Liver (tissue), 3 donors: Measurements from ENCODE around the gene ORM2.

ENCODE experiments used
- EGR1 ChIP-seq, 2 donors: IDR thresholded peaks; 2 replicates each; pipeline ENCODE4 v1.6.1; 2016 to 2018; ENCODE audit warnings: antibody characterized with exemption in 2 of 2, low read depth in 2 of 2
- HNF4G ChIP-seq: IDR thresholded peaks from 2 replicates; pipeline ENCODE4 v1.6.1; 2016; ENCODE audit warnings: antibody characterized with exemption
- RAD21 ChIP-seq, 2 donors: IDR thresholded peaks; 2 replicates each; pipeline ENCODE4 v1.6.1; 2016; ENCODE audit warnings: antibody characterized with exemption in 2 of 2, mild to moderate bottlenecking in 2 of 2
- REST ChIP-seq: IDR thresholded peaks from 2 replicates; pipeline ENCODE4 v1.6.1; 2016; ENCODE audit warnings: antibody characterized with exemption, mild to moderate bottlenecking
- SP1 ChIP-seq: IDR thresholded peaks from 2 replicates; pipeline ENCODE4 v1.6.1; 2018; ENCODE audit warnings: antibody characterized with exemption, mild to moderate bottlenecking
- TAF1 ChIP-seq: conservative IDR thresholded peaks from 2 replicates; pipeline ENCODE4 v1.6.1; 2016; ENCODE audit warnings: antibody characterized with exemption, mild to moderate bottlenecking
- YY1 ChIP-seq: IDR thresholded peaks from 2 replicates; pipeline ENCODE4 v1.6.1; 2016; ENCODE audit warnings: antibody characterized with exemption, mild to moderate bottlenecking
- TF ChIP-seq, protein P1 (sequence below): fragments of 150-350 bp; IDR thresholded peaks from 2 replicates; pipeline ENCODE4 v1.5.1; 2017; ENCODE audit warnings: improper control_type of control experiment, low read depth, low read length; ENCODE audit not compliant: missing input control
- donor health status: healthy.
- donor health status: healthy.

GRCh38 chr9:114286146-114286679, 43.5 kb upstream of the ORM2 start:
- TF ChIP-seq TAF1 = no peak
- no peak for TF ChIP-seq REST
- TF ChIP-seq RAD21 (IDR thresholded peaks at IDR 0.05) = no peak
- no peak for TF ChIP-seq HNF4G
- TF ChIP-seq, protein P1, sequence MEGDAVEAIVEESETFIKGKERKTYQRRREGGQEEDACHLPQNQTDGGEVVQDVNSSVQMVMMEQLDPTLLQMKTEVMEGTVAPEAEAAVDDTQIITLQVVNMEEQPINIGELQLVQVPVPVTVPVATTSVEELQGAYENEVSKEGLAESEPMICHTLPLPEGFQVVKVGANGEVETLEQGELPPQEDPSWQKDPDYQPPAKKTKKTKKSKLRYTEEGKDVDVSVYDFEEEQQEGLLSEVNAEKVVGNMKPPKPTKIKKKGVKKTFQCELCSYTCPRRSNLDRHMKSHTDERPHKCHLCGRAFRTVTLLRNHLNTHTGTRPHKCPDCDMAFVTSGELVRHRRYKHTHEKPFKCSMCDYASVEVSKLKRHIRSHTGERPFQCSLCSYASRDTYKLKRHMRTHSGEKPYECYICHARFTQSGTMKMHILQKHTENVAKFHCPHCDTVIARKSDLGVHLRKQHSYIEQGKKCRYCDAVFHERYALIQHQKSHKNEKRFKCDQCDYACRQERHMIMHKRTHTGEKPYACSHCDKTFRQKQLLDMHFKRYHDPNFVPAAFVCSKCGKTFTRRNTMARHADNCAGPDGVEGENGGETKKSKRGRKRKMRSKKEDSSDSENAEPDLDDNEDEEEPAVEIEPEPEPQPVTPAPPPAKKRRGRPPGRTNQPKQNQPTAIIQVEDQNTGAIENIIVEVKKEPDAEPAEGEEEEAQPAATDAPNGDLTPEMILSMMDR = no peak
- no peak for TF ChIP-seq EGR1 (IDR thresholded peaks at IDR 0.05; ENCODE audit: low read depth in 2 of 2)
- no peak for TF ChIP-seq SP1
- no peak for TF ChIP-seq YY1
